Tibial artery (tissue), 4 donors: Measurements from ENCODE around the gene PARP15.

Source experiments
- DNase-seq, 2 donors: peaks; one replicate each; pipeline ENCODE4 v3.0.0-alpha.2; 2019
- H3K27ac ChIP-seq, 2 donors: fragments of 200-600 bp; sonication (generic) in 1 of 2; 1 replicate in 1 of 2; 2 replicates in 1 of 2; pipeline ENCODE4 v1.5.1; 2018 to 2019; ENCODE audit warnings: mild to moderate bottlenecking in 1 of 2
- H3K27me3 ChIP-seq, 2 donors: fragments of 200-600 bp; sonication (generic) in 1 of 2; one replicate each; pipeline versions ENCODE4 v1.5.1 to v1.6.0; 2016 to 2019
- H3K36me3 ChIP-seq, 3 donors: fragments of 200-600 bp; sonication (generic) in 2 of 3; one replicate each; pipeline ENCODE4 v1.5.1; 2016 to 2019; ENCODE audit warnings: mild to moderate bottlenecking in 2 of 3
- H3K4me1 ChIP-seq, 4 donors: fragments of 200-600 bp; sonication (generic) in 2 of 4; 1 replicate in 3 of 4; 2 replicates in 1 of 4; pipeline ENCODE4 v1.5.1; 2016 to 2019
- H3K4me3 ChIP-seq, 2 donors: fragments of 200-600 bp; sonication (generic) in 1 of 2; 1 replicate in 1 of 2; 2 replicates in 1 of 2; pipeline ENCODE4 v1.5.1; 2018 to 2019; ENCODE audit warnings: mild to moderate bottlenecking in 2 of 2
- H3K9me3 ChIP-seq, 3 donors: fragments of 200-600 bp; sonication (generic) in 1 of 3; one replicate each; pipeline ENCODE4 v1.5.1; 2016 to 2019
- intact Hi-C: fragments of 100-400 bp; cut with DNase I; formaldehyde crosslinking; loops from one replicate; pipeline ENCODE4 v1.15.0; 2023; ENCODE audit warnings: low total_unique reads
- TF ChIP-seq, protein P1 (sequence below), 2 experiments: fragments of 200-600 bp in 1 of 2; fragments of 450-650 bp in 1 of 2; IDR thresholded peaks; one replicate each; pipeline ENCODE4 v1.5.1; 2017 to 2019; ENCODE audit warnings: antibody characterized with exemption in 2 of 2, mild to moderate bottlenecking in 1 of 2, moderate library complexity in 1 of 2

PARP15 gene

DNA sequence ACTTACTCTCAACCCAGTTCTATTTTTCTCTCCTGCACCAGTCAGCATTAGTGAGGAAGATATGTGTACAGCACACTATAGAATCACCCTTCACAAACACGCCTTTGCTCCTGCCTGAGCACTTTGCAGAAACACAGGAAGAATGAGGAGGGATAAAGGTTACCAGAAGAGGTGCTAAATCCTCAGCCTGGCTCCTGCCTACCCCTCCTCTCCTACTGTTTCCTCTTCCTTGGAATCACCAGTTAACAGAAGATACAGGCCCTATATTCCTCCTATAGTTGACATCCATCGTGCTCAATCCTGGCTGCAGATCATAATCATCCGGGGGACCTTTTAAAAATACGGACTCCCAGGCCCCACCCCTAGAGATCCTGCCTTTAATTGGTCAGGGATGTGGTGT, 28.9 kb downstream of the PARP15 start:
- H3K4me1 ChIP-seq, result no peaks in the 10 kb centered on the region
- no peak for DNase-seq
- no peaks in the 10 kb centered on the region for H3K36me3 ChIP-seq
- intact Hi-C loops, result no loop called here
- TF ChIP-seq, protein P1, sequence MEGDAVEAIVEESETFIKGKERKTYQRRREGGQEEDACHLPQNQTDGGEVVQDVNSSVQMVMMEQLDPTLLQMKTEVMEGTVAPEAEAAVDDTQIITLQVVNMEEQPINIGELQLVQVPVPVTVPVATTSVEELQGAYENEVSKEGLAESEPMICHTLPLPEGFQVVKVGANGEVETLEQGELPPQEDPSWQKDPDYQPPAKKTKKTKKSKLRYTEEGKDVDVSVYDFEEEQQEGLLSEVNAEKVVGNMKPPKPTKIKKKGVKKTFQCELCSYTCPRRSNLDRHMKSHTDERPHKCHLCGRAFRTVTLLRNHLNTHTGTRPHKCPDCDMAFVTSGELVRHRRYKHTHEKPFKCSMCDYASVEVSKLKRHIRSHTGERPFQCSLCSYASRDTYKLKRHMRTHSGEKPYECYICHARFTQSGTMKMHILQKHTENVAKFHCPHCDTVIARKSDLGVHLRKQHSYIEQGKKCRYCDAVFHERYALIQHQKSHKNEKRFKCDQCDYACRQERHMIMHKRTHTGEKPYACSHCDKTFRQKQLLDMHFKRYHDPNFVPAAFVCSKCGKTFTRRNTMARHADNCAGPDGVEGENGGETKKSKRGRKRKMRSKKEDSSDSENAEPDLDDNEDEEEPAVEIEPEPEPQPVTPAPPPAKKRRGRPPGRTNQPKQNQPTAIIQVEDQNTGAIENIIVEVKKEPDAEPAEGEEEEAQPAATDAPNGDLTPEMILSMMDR (IDR thresholded peaks at IDR 0.05), result no peak
- no peak overlapping the region for H3K4me3 ChIP-seq
- no peaks in the 10 kb centered on the region for H3K27me3 ChIP-seq
- H3K9me3 ChIP-seq, result no peaks in the 10 kb centered on the region
- H3K27ac ChIP-seq, result no peak overlapping the region

GRCh38 chr3:122608916-122609315, 31.5 kb downstream of the PARP15 start:
- Histone ChIP-seq H3K4me1 (no peaks in the 10 kb centered on the region), H3K36me3 (no peaks in the 10 kb centered on the region), H3K27me3 (no peaks in the 10 kb centered on the region), H3K9me3 (no peaks in the 10 kb centered on the region), H3K4me3 (no peak overlapping the region), H3K27ac (no peak overlapping the region)
- intact Hi-C loops, result no loop called here
- TF ChIP-seq, protein P1 (IDR thresholded peaks at IDR 0.05), result no peak
- no peak for DNase-seq

DNA sequence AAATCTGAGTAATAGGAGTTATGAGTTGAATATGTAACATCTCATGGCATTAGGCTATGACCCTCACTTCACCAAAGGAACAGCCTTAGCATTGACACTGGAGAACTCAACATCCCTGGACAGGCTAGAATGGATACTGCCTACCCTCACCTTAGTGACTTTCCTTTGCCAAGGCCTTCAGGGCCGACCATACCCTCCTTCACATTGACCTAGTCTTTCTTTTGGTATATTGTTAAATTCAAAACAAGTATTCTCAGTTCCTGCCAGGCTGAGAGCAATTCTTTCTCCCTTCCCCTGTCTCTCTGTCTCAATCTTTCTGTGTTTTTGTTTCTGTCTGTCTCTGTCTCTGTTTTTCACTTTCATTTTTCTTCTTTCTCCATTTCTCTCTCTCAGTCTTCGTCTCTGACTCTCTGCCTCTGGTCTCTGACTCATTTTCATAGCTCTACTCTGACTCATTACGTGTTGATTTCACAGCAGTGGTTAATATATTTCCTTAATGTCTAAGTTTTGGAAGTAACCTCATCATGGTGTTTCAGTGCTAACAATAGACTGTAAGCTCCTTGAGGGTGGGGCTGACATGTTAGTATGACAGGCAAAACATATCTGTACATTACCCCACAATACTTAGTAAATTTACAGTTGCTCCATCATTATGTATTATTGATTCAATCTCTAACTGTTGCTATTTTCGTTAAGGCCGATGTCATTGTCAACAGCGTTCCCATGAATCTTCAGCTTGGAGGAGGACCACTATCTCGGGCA, 32.5 kb downstream of the PARP15 start:
- no peak overlapping the region for H3K27ac ChIP-seq
- DNase-seq, result no peak
- H3K27me3 ChIP-seq, result no peaks in the 10 kb centered on the region
- TF ChIP-seq, protein P1 (IDR thresholded peaks at IDR 0.05), result no peak
- no peak overlapping the region for H3K4me3 ChIP-seq
- no peaks in the 10 kb centered on the region for H3K4me1 ChIP-seq
- H3K9me3 ChIP-seq, result no peaks in the 10 kb centered on the region
- intact Hi-C loops, result no loop called here
- no peaks in the 10 kb centered on the region for H3K36me3 ChIP-seq

DNA sequence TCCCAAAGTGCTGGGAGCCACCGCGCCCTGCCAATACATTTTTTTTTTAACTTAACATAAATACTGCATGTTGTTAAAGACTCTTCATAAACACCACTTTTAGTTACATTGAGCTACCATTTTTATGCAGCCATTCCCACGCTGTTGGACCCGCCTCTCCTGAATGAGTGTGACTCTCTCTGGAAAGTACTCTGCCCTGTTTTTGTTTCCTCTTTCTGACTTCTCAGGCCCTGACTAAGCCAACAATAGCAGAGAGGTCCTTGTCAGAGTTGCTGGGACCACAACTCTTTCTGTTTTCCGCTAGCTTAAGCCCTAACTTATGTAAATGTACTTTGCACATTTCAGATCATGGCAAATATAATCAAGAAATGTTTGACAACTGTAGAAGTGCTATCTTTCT, 35.2 kb downstream of the PARP15 start:
- no peaks in the 10 kb centered on the region for H3K4me1 ChIP-seq
- H3K27me3 ChIP-seq, result peaks cover 0 to 3% of the 10 kb centered on the region in 2 donors
- DNase-seq, result no peak
- TF ChIP-seq, protein P1 (IDR thresholded peaks at IDR 0.05), result no peak
- no peaks in the 10 kb centered on the region for H3K36me3 ChIP-seq
- no peaks in the 10 kb centered on the region for H3K9me3 ChIP-seq
- H3K4me3 ChIP-seq, result no peak overlapping the region
- no peak overlapping the region for H3K27ac ChIP-seq
- intact Hi-C loops, result no loop called here

DNA sequence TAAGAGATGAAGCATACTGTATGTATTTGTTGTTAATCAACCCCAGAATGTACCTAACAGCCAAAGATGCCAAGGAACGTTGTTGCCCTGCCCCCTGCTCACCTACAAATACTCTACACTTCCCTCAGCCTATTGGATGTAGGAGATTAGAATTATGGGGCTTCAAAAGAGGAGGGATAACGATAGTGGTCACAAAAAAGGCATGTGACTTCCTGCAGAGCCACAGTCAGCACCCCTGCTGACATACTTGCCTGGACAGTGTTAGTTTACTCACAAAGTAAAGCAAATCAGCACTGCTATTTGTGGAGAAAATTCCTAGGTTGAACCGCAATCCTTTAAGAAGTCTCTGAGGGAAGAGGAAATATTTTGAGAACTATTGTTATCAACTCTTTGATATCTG, 37.9 kb downstream of the PARP15 start:
- Histone ChIP-seq H3K4me1 (no peaks in the 10 kb centered on the region), H3K4me3 (no peak overlapping the region), H3K27me3 (peaks cover 0 to 3% of the 10 kb centered on the region in 2 donors), H3K27ac (no peak overlapping the region), H3K36me3 (no peaks in the 10 kb centered on the region), H3K9me3 (no peaks in the 10 kb centered on the region)
- intact Hi-C loops, result loop anchor here (2.0 kb wide), 1 partner anchor 25 kb away; no protein-coding TSS in a partner anchor
- TF ChIP-seq, protein P1 (IDR thresholded peaks at IDR 0.05), result no peak
- DNase-seq, result no peak
